ENCODE results near the gene KYNU.
"Not testable (repeated sequence)": the region's sequence is repeated elsewhere in the genome, so short reads cannot be mapped to it uniquely, and the experiment has no call there.

DNA sequence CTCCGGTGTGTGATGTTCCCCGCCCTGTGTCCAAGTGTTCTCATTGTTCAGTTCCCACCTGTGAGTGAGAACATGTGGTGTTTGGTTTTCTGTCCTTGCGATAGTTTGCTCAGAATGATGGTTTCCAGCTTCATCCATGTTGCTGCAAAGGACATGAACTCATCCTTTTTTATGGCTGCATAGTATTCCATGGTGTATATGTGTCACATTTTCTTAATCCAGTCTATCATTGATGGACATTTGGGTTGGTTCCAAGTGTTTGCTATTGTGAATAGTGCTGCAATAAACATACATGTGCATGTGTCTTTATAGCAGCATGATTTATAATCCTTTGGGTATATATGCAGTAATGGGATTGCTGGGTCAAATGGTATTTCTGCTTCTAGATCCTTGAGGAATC lies 5.0 kb downstream of the KYNU start:
- TF ChIP-seq, protein P1, sequence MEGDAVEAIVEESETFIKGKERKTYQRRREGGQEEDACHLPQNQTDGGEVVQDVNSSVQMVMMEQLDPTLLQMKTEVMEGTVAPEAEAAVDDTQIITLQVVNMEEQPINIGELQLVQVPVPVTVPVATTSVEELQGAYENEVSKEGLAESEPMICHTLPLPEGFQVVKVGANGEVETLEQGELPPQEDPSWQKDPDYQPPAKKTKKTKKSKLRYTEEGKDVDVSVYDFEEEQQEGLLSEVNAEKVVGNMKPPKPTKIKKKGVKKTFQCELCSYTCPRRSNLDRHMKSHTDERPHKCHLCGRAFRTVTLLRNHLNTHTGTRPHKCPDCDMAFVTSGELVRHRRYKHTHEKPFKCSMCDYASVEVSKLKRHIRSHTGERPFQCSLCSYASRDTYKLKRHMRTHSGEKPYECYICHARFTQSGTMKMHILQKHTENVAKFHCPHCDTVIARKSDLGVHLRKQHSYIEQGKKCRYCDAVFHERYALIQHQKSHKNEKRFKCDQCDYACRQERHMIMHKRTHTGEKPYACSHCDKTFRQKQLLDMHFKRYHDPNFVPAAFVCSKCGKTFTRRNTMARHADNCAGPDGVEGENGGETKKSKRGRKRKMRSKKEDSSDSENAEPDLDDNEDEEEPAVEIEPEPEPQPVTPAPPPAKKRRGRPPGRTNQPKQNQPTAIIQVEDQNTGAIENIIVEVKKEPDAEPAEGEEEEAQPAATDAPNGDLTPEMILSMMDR (IDR thresholded peaks at IDR 0.05; ENCODE audit: low read length) = not testable (repeated sequence)
- not testable (repeated sequence) for TF ChIP-seq EZH2 (IDR thresholded peaks at IDR 0.05; ENCODE audit: borderline replicate concordance, low read length)
